HCT116 (cell line): ENCODE results near the gene PCMTD2. TPM values are rescaled to one million over a fixed set of nuclear protein-coding genes. Genes with fewer than 3 reads are reported as not detected.

Source experiments
- ATAC-seq: fragments of 200-7000 bp; cut with Tn5 transposase; 2 replicates; pipeline ENCODE4 v1.9.1; 2020; ENCODE audit warnings: mild to moderate bottlenecking, moderate library complexity
- BruUV-seq: library from RNA; stranded (reverse); fragments of 400-500 nt; replicated peaks from 2 replicates; lab custom pipeline; 2021; lab: Mats Ljungman, UMichigan
- CTCF ChIA-PET: fragments of 300-600 bp; sonication (Branson Sonifier 250); formaldehyde crosslinking; loops from one replicate; lab custom pipeline; 2021; ENCODE audit warnings: antibody characterized with exemption; lab: Charles Lee
- POLR2A ChIA-PET: fragments of 300-600, 350-600 bp; sonication (Branson Sonifier 250); formaldehyde crosslinking; loops from one replicate; lab custom pipeline; 2021; ENCODE audit warnings: antibody characterized with exemption; lab: Charles Lee
- RAD21 ChIA-PET, 2 experiments: fragments of 300-600 bp; sonication (Branson Sonifier 250); formaldehyde crosslinking; loops; one replicate each; lab custom pipeline; 2023; ENCODE audit warnings: low total read pairs in 2 of 2; ENCODE audit not compliant: uncharacterized antibody in 2 of 2, unreplicated experiment in 2 of 2, low non-redundant PET in 1 of 2; lab: Charles Lee
- DNase-seq: peaks from one replicate; pipeline ENCODE4 v3.0.0-alpha.2; 2010; ENCODE audit warnings: low read depth, low spot score
- H2AFZ ChIP-seq: fragments of 200-600 bp; shearing (Covaris generic), sonication (generic); 2 replicates; pipeline ENCODE4 v1.6.1; 2017; ENCODE audit warnings: low read depth, mixed run types, mixed read lengths, antibody characterized with exemption, low read length; ENCODE audit not compliant: poor library complexity, severe bottlenecking
- H3K27ac ChIP-seq: 2 replicates; pipeline ENCODE4 v1.5.1; 2012; ENCODE audit warnings: low read depth, low read length
- H3K27me3 ChIP-seq: fragments of 200-600 bp; sonication (generic); 2 replicates; pipeline ENCODE4 v1.6.1; 2016; ENCODE audit warnings: mixed run types, low read length, mixed read lengths; ENCODE audit not compliant: insufficient read depth
- H3K36me3 ChIP-seq, 2 experiments: fragments of 200-500 bp in 1 of 2; fragments of 200-600 bp in 1 of 2; sonication (Bioruptor generic) in 1 of 2; sonication (generic) in 1 of 2; 2 replicates each; pipeline versions ENCODE4 v1.5.1 to v1.6.1; 2014 to 2016; ENCODE audit warnings: low read length in 2 of 2, inconsistent platforms in 1 of 2, mixed read lengths in 1 of 2, mixed run types in 1 of 2; ENCODE audit not compliant: insufficient read depth in 2 of 2, control insufficient read depth in 1 of 2
- H3K4me1 ChIP-seq, 2 experiments: fragments of 200-600 bp in 1 of 2; sonication (generic) in 1 of 2; 2 replicates each; pipeline versions ENCODE4 v1.5.1 to v1.6.1; 2012 to 2017; ENCODE audit warnings: low read length in 2 of 2, inconsistent platforms in 1 of 2, mild to moderate bottlenecking in 1 of 2, mixed read lengths in 1 of 2, mixed run types in 1 of 2, moderate library complexity in 1 of 2; ENCODE audit not compliant: insufficient read depth in 2 of 2, control insufficient read depth in 1 of 2
- H3K4me2 ChIP-seq: fragments of 200-600 bp; sonication (generic); 2 replicates; pipeline ENCODE4 v1.6.1; 2017; ENCODE audit warnings: mixed run types, low read length, mixed read lengths
- H3K4me3 ChIP-seq, 2 experiments: fragments of 200-600 bp in 1 of 2; sonication (generic) in 1 of 2; replicated peaks in 1 of 2; 2 replicates each; pipeline ENCODE4 v1.5.1; 2011 to 2016; ENCODE audit warnings: low read length in 2 of 2, control low read depth in 1 of 2, low read depth in 1 of 2, mild to moderate bottlenecking in 1 of 2, mixed read lengths in 1 of 2, mixed run types in 1 of 2
- H3K79me2 ChIP-seq: fragments of 200-600 bp; sonication (generic); 2 replicates; pipeline ENCODE4 v1.6.1; 2017; ENCODE audit warnings: mild to moderate bottlenecking, mixed run types, low read length, moderate library complexity, mixed read lengths; ENCODE audit not compliant: insufficient read depth
- H3K9ac ChIP-seq: fragments of 200-600 bp; sonication (generic); 2 replicates; pipeline ENCODE4 v1.6.1; 2016; ENCODE audit warnings: low read length, mixed read lengths
- H3K9me2 ChIP-seq: fragments of 200-600 bp; sonication (generic), shearing (Covaris generic); 2 replicates; pipeline ENCODE4 v1.6.1; 2017; ENCODE audit warnings: mixed run types, mild to moderate bottlenecking, moderate library complexity; ENCODE audit not compliant: insufficient read depth
- H3K9me3 ChIP-seq, 2 experiments: fragments of 200-500 bp in 1 of 2; fragments of 200-600 bp in 1 of 2; sonication (Bioruptor generic) in 1 of 2; sonication (generic) in 1 of 2; 2 replicates each; pipeline ENCODE4 v1.6.1; 2014 to 2017; ENCODE audit warnings: low read length in 2 of 2, mixed read lengths in 2 of 2, inconsistent platforms in 1 of 2, low read depth in 1 of 2, mild to moderate bottlenecking in 1 of 2, mixed run types in 1 of 2, moderate library complexity in 1 of 2; ENCODE audit not compliant: control insufficient read depth in 1 of 2, insufficient read depth in 1 of 2
- H4K20me1 ChIP-seq: fragments of 200-600 bp; sonication (generic), shearing (Covaris generic); 2 replicates; pipeline ENCODE4 v1.6.1; 2017; ENCODE audit warnings: mixed run types, mild to moderate bottlenecking, moderate library complexity; ENCODE audit not compliant: insufficient read depth
- ATF3 ChIP-seq: IDR thresholded peaks from 2 replicates; pipeline ENCODE4 v1.6.1; 2012
- CBX3 ChIP-seq: IDR thresholded peaks from 2 replicates; pipeline ENCODE4 v1.6.1; 2012; ENCODE audit warnings: low read depth
- CEBPB ChIP-seq: IDR thresholded peaks from 2 replicates; pipeline ENCODE4 v1.6.1; 2012; ENCODE audit warnings: low read depth
- CTCF ChIP-seq, 3 experiments: fragments of 200-600 bp in 1 of 3; sonication (generic) in 1 of 3; IDR thresholded peaks in 2 of 3; conservative IDR thresholded peaks in 1 of 3; 2 replicates each; pipeline ENCODE4 v1.5.1; 2012 to 2017; ENCODE audit warnings: low read depth in 2 of 3, low read length in 2 of 3, antibody characterized with exemption in 1 of 3, borderline replicate concordance in 1 of 3, control low read depth in 1 of 3, mild to moderate bottlenecking in 1 of 3, mixed read lengths in 1 of 3, mixed run types in 1 of 3, moderate library complexity in 1 of 3; ENCODE audit not compliant: insufficient read depth in 1 of 3
- EGR1 ChIP-seq: IDR thresholded peaks from 2 replicates; pipeline ENCODE4 v1.6.1; 2012; ENCODE audit warnings: low read depth
- ELF1 ChIP-seq: IDR thresholded peaks from 2 replicates; pipeline ENCODE4 v1.6.1; 2012; ENCODE audit warnings: low read depth, borderline replicate concordance
- EZH2 ChIP-seq: fragments of 200-600 bp; sonication (generic); IDR thresholded peaks from 2 replicates; pipeline ENCODE4 v1.6.1; 2017; ENCODE audit warnings: antibody characterized with exemption, mixed run types
- FOSL1 ChIP-seq: IDR thresholded peaks from 2 replicates; pipeline ENCODE4 v1.6.1; 2012; ENCODE audit warnings: low read depth
- JUND ChIP-seq: IDR thresholded peaks from 2 replicates; pipeline ENCODE4 v1.6.1; 2012
- POLR2A ChIP-seq: IDR thresholded peaks from 2 replicates; pipeline ENCODE4 v1.7.0; 2011; ENCODE audit warnings: borderline replicate concordance; ENCODE audit not compliant: insufficient read depth, insufficient read length; ENCODE audit errors: extremely low read depth
- POLR2AphosphoS5 ChIP-seq: IDR thresholded peaks from 2 replicates; pipeline ENCODE4 v1.6.1; 2011; ENCODE audit warnings: mild to moderate bottlenecking, low read depth, low read length, moderate library complexity
- RAD21 ChIP-seq: IDR thresholded peaks from 2 replicates; pipeline ENCODE4 v1.6.1; 2012; ENCODE audit warnings: low read depth, mild to moderate bottlenecking
- SIN3A ChIP-seq: IDR thresholded peaks from 2 replicates; pipeline ENCODE4 v1.6.1; 2012; ENCODE audit warnings: low read depth
- SRF ChIP-seq: IDR thresholded peaks from 2 replicates; pipeline ENCODE4 v1.6.1; 2012; ENCODE audit warnings: low read depth
- YY1 ChIP-seq: IDR thresholded peaks from 2 replicates; pipeline ENCODE4 v1.6.1; 2011; ENCODE audit warnings: low read length, low read depth, moderate library complexity, mild to moderate bottlenecking; ENCODE audit not compliant: insufficient replicate concordance; ENCODE audit errors: extremely low read depth
- ZFX ChIP-seq: fragments of 450-650 bp; IDR thresholded peaks from 2 replicates; pipeline ENCODE4 v1.6.1; 2017
- intact Hi-C: fragments of 100-400 bp; cut with micrococcal nuclease; formaldehyde crosslinking; loops from 2 replicates; pipeline ENCODE4 v1.10.0; 2022
- total RNA-seq: library from RNA; stranded (reverse); gene quantifications from one replicate; pipeline ENCODE4 v1.2.1, GENCODE V29; 2021; ENCODE audit not compliant: unreplicated experiment

Gene PCMTD2
- total RNA-seq, 1 experiment from 2014 or later, result 44.7 TPM

GRCh38 chr20:64247307-64247618, 8.3 kb upstream of the PCMTD2 start:
- Histone ChIP-seq H3K79me2 (no peaks in the 10 kb centered on the region), H3K4me2 (no peak overlapping the region), H4K20me1 (no peaks in the 10 kb centered on the region), H3K36me3 (no peaks in the 10 kb centered on the region), H3K4me1 (no peaks in the 10 kb centered on the region), H3K27me3 (peaks cover 18% of the 10 kb centered on the region; the same call in 1 of the 2 replicates), H3K9ac (no peak overlapping the region), H2AFZ (no peak overlapping the region), H3K9me2 (no peaks in the 10 kb centered on the region)
- CTCF ChIA-PET, result no interaction called here
- intact Hi-C loops, result no loop called here
- no peak for ATAC-seq
- POLR2A ChIA-PET, result no interaction called here
- RAD21 ChIA-PET, result no interaction called here
- DNase-seq, result no peak
- TF ChIP-seq CBX3, result no peak
- TF ChIP-seq ELF1, result no peak
- TF ChIP-seq YY1, result no peak
- no peak for TF ChIP-seq FOSL1
- TF ChIP-seq POLR2AphosphoS5, result no peak
- no peak for TF ChIP-seq POLR2A
- TF ChIP-seq SRF, result no peak
- TF ChIP-seq RAD21, result no peak
- no peak for TF ChIP-seq EZH2
- TF ChIP-seq JUND, result no peak
- TF ChIP-seq, all 23 proteins: peak for 0
- H3K4me3 ChIP-seq, result no peak overlapping the region
- H3K27ac ChIP-seq, result no peak overlapping the region
- H3K9me3 ChIP-seq, result no peaks in the 10 kb centered on the region
- BruUV-seq, result no TSS peak

- intact Hi-C loops, result no loop called here
- RAD21 ChIA-PET, result no interaction called here
- Histone ChIP-seq H3K27me3 (peaks cover 18% of the 10 kb centered on the region; the same call in 1 of the 2 replicates), H3K27ac (no peak overlapping the region), H3K9me2 (no peaks in the 10 kb centered on the region), H3K79me2 (no peaks in the 10 kb centered on the region), H3K4me1 (no peaks in the 10 kb centered on the region), H3K9ac (no peak overlapping the region), H4K20me1 (no peaks in the 10 kb centered on the region), H3K4me3 (no peak overlapping the region), H2AFZ (no peak overlapping the region), H3K36me3 (no peaks in the 10 kb centered on the region), H3K9me3 (no peaks in the 10 kb centered on the region), H3K4me2 (no peak overlapping the region)
- BruUV-seq, result no TSS peak
- ATAC-seq (no peak), DNase-seq (no peak)
- POLR2A ChIA-PET, result no interaction called here
- CTCF ChIA-PET, result no interaction called here
- TF ChIP-seq SIN3A (no peak), CEBPB (no peak), POLR2AphosphoS5 (no peak), JUND (no peak), ATF3 (no peak), ZFX (no peak), CTCF (IDR thresholded peaks at IDR 0.05 in 2 of 3, conservative IDR thresholded peaks at IDR 0.05 in 1 of 3; ENCODE audit: borderline replicate concordance in 1 of 3, insufficient read depth in 1 of 3, low read depth in 2 of 3, low read length in 2 of 3) (no peak), POLR2A (no peak), FOSL1 (no peak), RAD21 (no peak), EGR1 (no peak)
Observed at GRCh38 chr20:64247970-64248841, 7.3 kb upstream of the PCMTD2 start.
